Panc1 (cell line): ENCODE results near the gene TRPM7.

Experiments
- CTCF ChIP-seq: fragments of 450-650 bp; IDR thresholded peaks from 2 replicates; pipeline ENCODE4 v1.5.1; 2017; ENCODE audit warnings: mild to moderate bottlenecking
- POLR2AphosphoS5 ChIP-seq: IDR thresholded peaks from 2 replicates; pipeline ENCODE4 v1.6.1; 2012; ENCODE audit warnings: mild to moderate bottlenecking, low read depth, low read length, moderate library complexity
- REST ChIP-seq, 2 experiments: IDR thresholded peaks; 2 replicates each; pipeline ENCODE4 v1.6.1; 2011 to 2012; ENCODE audit warnings: low read depth in 2 of 2, control low read depth in 1 of 2, low read length in 1 of 2, mild to moderate bottlenecking in 1 of 2, moderate library complexity in 1 of 2; ENCODE audit not compliant: insufficient read depth in 1 of 2
- SIN3A ChIP-seq: IDR thresholded peaks from 2 replicates; pipeline ENCODE4 v1.6.1; 2012; ENCODE audit warnings: low read depth, mild to moderate bottlenecking, low read length, moderate library complexity, borderline replicate concordance; ENCODE audit not compliant: insufficient read depth

- no peak for TF ChIP-seq CTCF
- TF ChIP-seq REST (IDR thresholded peaks at IDR 0.05; ENCODE audit: insufficient read depth in 1 of 2, low read depth in 2 of 2, low read length in 1 of 2), result no peak
- no peak for TF ChIP-seq SIN3A
- TF ChIP-seq POLR2AphosphoS5, result no peak
Observed at GRCh38 chr15:50562735-50563640, 123.6 kb downstream of the TRPM7 start.
